CD4-positive, CD25-positive, alpha-beta regulatory T cell (primary cell): ENCODE measurements around the gene KLF16. TPM values are rescaled to one million over a fixed set of nuclear protein-coding genes. Genes with fewer than 3 reads are reported as not detected.

Experiments
- ATAC-seq, 2 donors: fragments of 150-1000 bp; cut with Tn5 transposase; one replicate each; pipeline ENCODE4 v1.10.0; 2021; ENCODE audit warnings: low read depth in 2 of 2, moderate number of reproducible peaks in 2 of 2, moderate library complexity in 1 of 2
- DNase-seq, 3 donors: peaks; one replicate each; pipeline versions ENCODE4 v3.0.0 to v3.0.0-alpha.2; 2012 to 2022; ENCODE audit warnings: mixed read lengths in 1 of 3
- H3K27ac ChIP-seq: one replicate; pipeline ENCODE4 v1.7.0; 2013; ENCODE audit warnings: mild to moderate bottlenecking, low read length; ENCODE audit not compliant: insufficient read depth, poor library complexity, severe bottlenecking
- H3K27me3 ChIP-seq: one replicate; pipeline ENCODE4 v1.7.0; 2013; ENCODE audit warnings: low read length; ENCODE audit not compliant: control insufficient read depth, insufficient read depth
- H3K36me3 ChIP-seq: one replicate; pipeline ENCODE4 v1.7.0; 2013; ENCODE audit warnings: mild to moderate bottlenecking, low read length, moderate library complexity; ENCODE audit not compliant: control insufficient read depth, insufficient read depth
- H3K4me1 ChIP-seq: 2 replicates; pipeline ENCODE4 v1.7.0; 2013; ENCODE audit warnings: mild to moderate bottlenecking, low read length; ENCODE audit not compliant: insufficient read depth, control insufficient read depth, poor library complexity, severe bottlenecking
- H3K4me3 ChIP-seq: one replicate; pipeline ENCODE4 v1.7.0; 2013; ENCODE audit warnings: low read depth, mild to moderate bottlenecking, low read length, moderate library complexity
- H3K9me3 ChIP-seq, 2 experiments: 1 replicate in 1 of 2; 2 replicates in 1 of 2; pipeline ENCODE4 v1.7.0; 2013; ENCODE audit warnings: low read length in 2 of 2, mild to moderate bottlenecking in 1 of 2, moderate library complexity in 1 of 2; ENCODE audit not compliant: control insufficient read depth in 2 of 2
- H3K27ac Mint-ChIP-seq, 3 donors: one replicate each; pipeline ENCODE4 v1.8.0; 2020 to 2022; ENCODE audit warnings: mild to moderate bottlenecking in 3 of 3, mixed read lengths in 3 of 3, moderate library complexity in 2 of 3
- H3K27me3 Mint-ChIP-seq: one replicate; pipeline ENCODE4 v1.8.0; 2022; ENCODE audit warnings: mild to moderate bottlenecking, mixed read lengths
- H3K36me3 Mint-ChIP-seq: one replicate; pipeline ENCODE4 v1.8.0; 2020; ENCODE audit warnings: mixed read lengths
- H3K4me1 Mint-ChIP-seq, 4 donors: one replicate each; pipeline ENCODE4 v1.8.0; 2020 to 2022; ENCODE audit warnings: mixed read lengths in 4 of 4, mild to moderate bottlenecking in 1 of 4
- H3K4me3 Mint-ChIP-seq, 4 donors: one replicate each; pipeline ENCODE4 v1.8.0; 2020 to 2022; ENCODE audit warnings: mild to moderate bottlenecking in 4 of 4, mixed read lengths in 4 of 4, moderate library complexity in 3 of 4
- H3K9me3 Mint-ChIP-seq, 7 donors: one replicate each; pipeline ENCODE4 v1.8.0; 2020 to 2022; ENCODE audit warnings: mixed read lengths in 7 of 7, mild to moderate bottlenecking in 3 of 7, moderate library complexity in 2 of 7
- polyA plus RNA-seq, 4 donors: library from polyadenylated mRNA; unstranded; fragments of 300-500 nt; fragmentation: Illumina TruSeq; gene quantifications; one replicate each; pipeline ENCODE4 v1.2.3, GENCODE V29; 2021
- total RNA-seq: library from RNA; stranded (reverse); gene quantifications from one replicate; pipeline ENCODE4 v1.2.3, GENCODE V29; 2022

The KLF16 gene
- total and polyA plus RNA-seq, 5 donors from 2014 or later = 0.28 to 40.6 (median 0.76) TPM

DNA sequence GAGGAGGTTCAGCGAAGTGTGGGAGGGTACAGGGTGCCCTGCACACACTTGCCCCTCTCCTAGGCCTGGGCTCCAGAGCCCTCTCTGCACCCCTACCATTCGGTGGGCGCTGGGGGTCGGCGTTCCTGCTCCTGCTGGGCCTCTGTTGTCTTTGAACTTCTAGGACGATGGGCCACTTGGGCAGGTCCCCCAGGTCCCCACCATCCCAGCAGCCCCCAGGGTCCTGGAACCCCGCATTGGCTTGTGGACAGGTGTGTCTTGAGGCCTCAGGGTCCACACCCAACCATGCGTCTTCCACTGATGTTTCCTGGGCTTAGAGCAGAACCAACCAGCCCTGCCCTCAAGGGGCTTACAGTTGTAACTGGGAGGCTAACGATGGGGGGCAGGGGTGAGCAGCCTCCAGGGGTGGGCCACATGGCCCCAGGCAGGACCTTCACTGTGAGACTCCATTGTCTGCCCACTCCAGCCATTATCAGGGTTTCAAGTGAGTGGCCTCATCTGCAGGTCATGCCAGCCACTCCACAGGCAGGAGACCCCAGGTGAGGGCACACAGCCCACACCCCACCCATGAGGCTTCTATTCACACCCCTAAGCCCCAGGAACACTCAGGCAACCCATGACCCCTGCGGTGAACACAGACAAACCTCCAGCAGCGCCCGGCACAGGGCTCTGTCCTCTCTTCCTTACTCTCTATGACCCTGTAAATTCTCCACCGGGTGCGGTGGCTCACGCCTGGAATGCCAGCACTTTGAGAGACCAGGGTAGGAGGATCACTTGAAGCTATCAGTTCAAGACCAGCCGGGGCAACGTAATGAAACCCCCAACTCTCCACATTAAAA is 2.0 kb upstream of the KLF16 start:
- Mint-ChIP-seq H3K4me1 (peaks cover 0 to 32% (median 10%) of the 10 kb centered on the region in 4 donors), H3K36me3 (no peaks in the 10 kb centered on the region), H3K4me3 (peak overlapping the region; percentile 74 to 86 (median 80)), H3K9me3 (no peaks in the 10 kb centered on the region), H3K27ac (peak overlapping the region in 1 of 3 donors; percentile 42), H3K27me3 (no peaks in the 10 kb centered on the region)
- no peaks in the 10 kb centered on the region for H3K36me3 ChIP-seq
- H3K27me3 ChIP-seq = no peaks in the 10 kb centered on the region
- no peak overlapping the region for H3K4me3 ChIP-seq
- peaks cover 33% of the 10 kb centered on the region for H3K4me1 ChIP-seq
- H3K27ac ChIP-seq = peak overlapping the region; percentile 78
- DNase-seq (no peak), ATAC-seq (no peak)
- H3K9me3 ChIP-seq = no peaks in the 10 kb centered on the region

DNA sequence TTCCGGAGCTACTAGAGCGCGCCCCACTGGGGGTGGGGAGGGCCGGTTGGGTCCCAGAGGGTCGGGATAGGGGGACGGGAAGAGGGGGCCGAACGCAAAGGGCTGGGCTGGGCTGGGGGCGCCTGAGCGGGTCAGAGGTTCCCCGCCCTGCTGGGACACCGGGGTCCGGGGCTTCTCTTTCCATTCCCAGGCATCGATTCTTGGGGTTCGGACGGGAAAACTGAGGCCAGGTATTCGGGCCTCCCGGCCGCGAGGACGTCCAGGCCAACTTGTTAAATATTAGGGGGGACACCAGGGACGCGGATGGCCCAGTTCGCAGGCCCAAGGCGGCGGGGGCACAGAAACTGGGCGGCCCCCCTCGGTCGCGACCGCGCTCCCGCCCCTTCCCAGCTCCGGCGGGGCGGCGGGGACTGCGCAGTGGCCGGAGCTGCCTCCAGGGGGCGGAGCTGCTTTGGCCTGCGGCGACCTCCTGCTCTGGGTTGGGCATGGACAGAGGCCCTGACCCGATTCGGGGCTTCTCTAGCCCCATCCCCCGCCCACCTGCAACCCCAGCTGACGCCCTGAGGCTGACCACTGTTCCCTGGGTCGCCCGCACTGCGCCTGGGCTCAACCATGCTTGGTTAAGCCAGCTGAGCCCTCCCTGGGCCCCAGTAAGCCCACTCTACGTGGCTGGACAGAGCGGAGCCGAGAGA is 1.2 kb upstream of the KLF16 start:
- no peaks in the 10 kb centered on the region for H3K27me3 Mint-ChIP-seq
- peak in 1 of 3 donors; percentile 62 for DNase-seq
- H3K27ac ChIP-seq = peak overlapping the region; percentile 78
- peaks cover 0 to 34% (median 8%) of the 10 kb centered on the region in 4 donors for H3K4me1 Mint-ChIP-seq
- no peaks in the 10 kb centered on the region for H3K27me3 ChIP-seq
- H3K4me1 ChIP-seq = peaks cover 41% of the 10 kb centered on the region
- peak overlapping the region; percentile 75 to 88 (median 86) for H3K4me3 Mint-ChIP-seq
- H3K36me3 Mint-ChIP-seq = no peaks in the 10 kb centered on the region
- no peaks in the 10 kb centered on the region for H3K36me3 ChIP-seq
- no peak overlapping the region for H3K4me3 ChIP-seq
- H3K27ac Mint-ChIP-seq = peak overlapping the region in 2 of 3 donors; percentile 73 to 79
- peak in 1 of 2 donors; percentile 6 for ATAC-seq
- no peaks in the 10 kb centered on the region for H3K9me3 ChIP-seq
- no peaks in the 10 kb centered on the region for H3K9me3 Mint-ChIP-seq

DNA sequence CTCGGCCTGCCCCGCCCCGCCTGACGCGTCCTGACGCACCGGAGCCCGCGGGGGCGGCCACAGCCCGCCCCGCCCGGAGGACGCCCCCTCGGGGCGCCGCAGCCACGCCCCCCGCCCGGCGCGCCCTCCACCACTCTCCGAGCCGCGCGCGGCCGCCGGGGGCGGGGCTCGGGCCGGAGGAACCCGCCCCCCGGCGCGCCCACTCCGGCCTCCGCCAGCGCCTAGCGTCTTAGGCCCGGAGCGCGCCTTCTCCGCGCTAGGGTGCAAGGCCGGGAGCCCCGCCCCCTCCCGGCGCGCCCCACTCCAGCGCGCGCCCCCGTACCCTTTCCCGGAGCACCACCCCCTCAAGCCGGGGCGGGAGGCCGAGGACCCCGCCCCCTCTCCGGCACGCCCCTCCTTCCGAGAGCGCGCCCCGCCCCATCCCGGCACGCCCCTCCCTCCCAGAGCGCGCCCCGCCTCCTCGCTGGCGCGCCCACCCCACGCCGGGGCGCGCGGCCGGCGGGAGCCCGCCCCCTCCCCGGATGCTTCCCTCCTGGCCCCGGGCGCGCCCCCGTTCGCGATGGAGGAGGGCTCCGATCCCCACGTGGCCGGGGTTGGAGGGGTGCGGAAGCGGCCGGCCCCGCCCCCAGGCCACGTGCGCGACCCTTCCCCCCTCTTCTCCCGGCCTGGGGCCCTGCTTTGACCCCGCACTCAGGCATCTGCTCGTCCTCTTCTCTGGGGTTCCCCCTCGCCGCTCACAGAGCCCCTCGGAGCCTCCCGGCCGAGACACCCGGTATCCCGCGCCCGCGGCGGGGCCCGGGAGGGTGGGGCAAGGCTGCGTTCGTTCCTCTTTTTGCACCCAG is 480 bp upstream of the KLF16 start:
- H3K27ac Mint-ChIP-seq = peak overlapping the region in 2 of 3 donors; percentile 63 to 73
- no peaks in the 10 kb centered on the region for H3K9me3 Mint-ChIP-seq
- DNase-seq = peak; percentile 90 to 94 (median 93)
- peak overlapping the region; percentile 75 to 88 (median 86) for H3K4me3 Mint-ChIP-seq
- H3K9me3 ChIP-seq = no peaks in the 10 kb centered on the region
- H3K27me3 ChIP-seq = no peaks in the 10 kb centered on the region
- no peaks in the 10 kb centered on the region for H3K36me3 ChIP-seq
- peaks cover 0 to 38% (median 12%) of the 10 kb centered on the region in 4 donors for H3K4me1 Mint-ChIP-seq
- no peaks in the 10 kb centered on the region for H3K27me3 Mint-ChIP-seq
- no peak overlapping the region for H3K4me3 ChIP-seq
- peaks cover 49% of the 10 kb centered on the region for H3K4me1 ChIP-seq
- peak; percentile 71 to 72 for ATAC-seq
- H3K27ac ChIP-seq = peak overlapping the region; percentile 78
- H3K36me3 Mint-ChIP-seq = no peaks in the 10 kb centered on the region

DNA sequence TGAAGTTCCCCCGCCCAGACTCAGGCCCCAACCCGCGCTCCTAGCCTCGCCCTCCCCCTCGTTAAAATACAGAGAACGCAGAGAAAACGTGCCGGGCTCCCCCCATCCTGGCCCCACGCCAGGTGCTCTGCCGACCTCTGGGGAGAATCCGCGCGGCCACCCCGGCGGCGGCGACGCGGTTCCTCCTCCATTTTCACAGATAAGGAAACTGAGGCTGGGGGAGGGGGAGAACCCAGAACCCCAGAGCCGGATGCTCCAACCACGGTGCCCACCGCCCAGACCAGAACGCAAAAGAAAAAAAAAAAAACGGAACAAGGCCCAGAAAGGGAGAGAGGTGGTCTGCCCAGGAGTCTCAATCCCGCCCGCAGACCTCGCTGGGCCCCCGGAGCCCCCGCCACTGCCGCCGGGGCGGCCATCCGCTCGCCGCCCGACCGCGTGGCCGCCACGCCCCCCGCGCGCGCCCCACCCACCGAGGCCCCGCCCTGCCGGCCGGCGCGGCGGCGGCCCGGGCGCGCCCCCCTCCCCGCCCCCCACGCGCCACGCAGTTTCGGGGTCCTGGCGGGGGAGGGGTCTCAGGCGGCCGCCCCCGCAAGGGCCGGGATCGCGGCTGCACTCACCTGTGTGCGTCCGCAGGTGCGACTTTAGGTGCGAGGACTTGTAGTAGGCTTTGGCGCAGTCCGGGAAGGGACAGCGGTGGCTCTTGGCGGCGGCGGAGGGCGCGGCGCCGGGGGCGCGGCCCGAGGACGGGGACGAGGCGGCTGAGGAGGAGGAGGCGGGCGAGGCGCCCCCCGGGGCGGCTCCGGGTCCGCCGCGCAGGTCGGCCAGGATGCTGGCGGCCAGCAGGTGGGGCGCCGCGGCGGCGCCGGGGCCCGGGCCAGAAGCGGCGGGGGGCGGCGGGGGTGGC is 703 bp downstream of the KLF16 start:
- Histone ChIP-seq H3K36me3 (no peaks in the 10 kb centered on the region), H3K27me3 (no peaks in the 10 kb centered on the region), H3K4me1 (peaks cover 60% of the 10 kb centered on the region), H3K4me3 (peak overlapping the region; percentile 44), H3K9me3 (no peaks in the 10 kb centered on the region), H3K27ac (peak overlapping the region; percentile 82)
- peaks cover 0 to 45% (median 15%) of the 10 kb centered on the region in 4 donors for H3K4me1 Mint-ChIP-seq
- peak overlapping the region; percentile 96 to 98 (median 96) for H3K27ac Mint-ChIP-seq
- no peaks in the 10 kb centered on the region for H3K36me3 Mint-ChIP-seq
- H3K4me3 Mint-ChIP-seq = peak overlapping the region; percentile 95 to 99 (median 96)
- no peaks in the 10 kb centered on the region for H3K9me3 Mint-ChIP-seq
- H3K27me3 Mint-ChIP-seq = no peaks in the 10 kb centered on the region
- ATAC-seq (no peak), DNase-seq (peak; percentile 55 to 63 (median 58))

DNA sequence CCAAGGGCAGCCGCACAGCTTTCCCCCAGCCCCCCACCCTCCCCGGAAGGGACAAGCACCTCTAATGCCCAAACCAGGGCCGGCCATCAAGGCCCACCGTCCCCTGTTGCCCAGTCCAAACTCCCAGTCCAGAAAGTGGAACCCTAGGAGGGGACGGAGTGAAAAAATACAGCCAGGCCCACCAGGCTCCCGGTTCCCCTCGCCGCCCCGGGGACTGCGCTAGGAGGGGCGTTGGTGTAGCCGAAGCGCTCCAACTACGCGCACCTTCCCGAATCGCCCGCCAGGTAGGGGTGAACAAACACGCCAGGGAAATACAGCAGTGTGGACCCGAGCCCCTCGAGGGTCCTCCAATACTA is 1.3 kb downstream of the KLF16 start:
- ATAC-seq (no peak), DNase-seq (no peak)
- Mint-ChIP-seq H3K9me3 (no peaks in the 10 kb centered on the region), H3K27ac (peak overlapping the region; percentile 96 to 98 (median 96)), H3K4me1 (peaks cover 0 to 43% (median 15%) of the 10 kb centered on the region in 4 donors), H3K27me3 (no peaks in the 10 kb centered on the region), H3K36me3 (no peaks in the 10 kb centered on the region), H3K4me3 (peak overlapping the region; percentile 95 to 99 (median 96))
- no peaks in the 10 kb centered on the region for H3K9me3 ChIP-seq
- H3K36me3 ChIP-seq = no peaks in the 10 kb centered on the region
- H3K4me3 ChIP-seq = peak overlapping the region; percentile 44
- no peaks in the 10 kb centered on the region for H3K27me3 ChIP-seq
- H3K27ac ChIP-seq = peak overlapping the region; percentile 82
- H3K4me1 ChIP-seq = peaks cover 67% of the 10 kb centered on the region

DNA sequence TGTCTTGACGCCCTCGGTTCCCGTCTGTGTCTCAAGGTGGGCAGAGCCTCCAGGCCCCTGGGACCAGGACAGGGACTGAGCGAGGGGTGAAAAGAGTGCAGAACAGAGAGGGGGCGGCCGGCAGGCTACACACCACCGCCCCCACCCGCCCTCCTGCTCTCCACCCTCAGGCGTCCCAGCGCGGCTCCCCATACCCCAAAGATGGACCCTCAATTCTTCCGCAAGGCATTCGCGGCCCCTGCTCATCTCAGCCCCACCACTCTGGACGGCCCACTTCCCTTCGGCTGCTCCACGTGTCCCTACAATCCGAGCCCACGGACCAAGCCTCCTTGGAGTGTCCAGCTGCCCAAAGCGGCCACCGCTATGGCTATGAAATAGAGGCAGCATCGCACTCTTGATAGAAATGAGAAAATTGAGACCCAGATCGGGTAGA is 1.8 kb downstream of the KLF16 start:
- no peaks in the 10 kb centered on the region for H3K9me3 Mint-ChIP-seq
- peak overlapping the region; percentile 95 to 99 (median 96) for H3K4me3 Mint-ChIP-seq
- H3K4me1 ChIP-seq = peaks cover 69% of the 10 kb centered on the region
- H3K36me3 Mint-ChIP-seq = no peaks in the 10 kb centered on the region
- no peaks in the 10 kb centered on the region for H3K27me3 ChIP-seq
- H3K27ac ChIP-seq = peak overlapping the region; percentile 82
- H3K27me3 Mint-ChIP-seq = no peaks in the 10 kb centered on the region
- H3K4me3 ChIP-seq = peak overlapping the region; percentile 44
- H3K9me3 ChIP-seq = no peaks in the 10 kb centered on the region
- no peak for ATAC-seq
- no peaks in the 10 kb centered on the region for H3K36me3 ChIP-seq
- no peak for DNase-seq
- peak overlapping the region; percentile 56 to 98 (median 96) for H3K27ac Mint-ChIP-seq
- peaks cover 0 to 43% (median 15%) of the 10 kb centered on the region in 4 donors for H3K4me1 Mint-ChIP-seq
